HEK293 (cell line): ENCODE data around the gene UBALD2.

Source experiments
- ELK4 ChIP-seq: IDR thresholded peaks from 2 replicates; pipeline ENCODE4 v1.6.1; 2011; ENCODE audit warnings: mild to moderate bottlenecking, low read depth, low read length, borderline replicate concordance
- GFI1B ChIP-seq: fragments of 450-650 bp; formaldehyde crosslinking; IDR thresholded peaks from 2 replicates; pipeline ENCODE4 v1.5.1; 2016; ENCODE audit warnings: missing biosample characterization, missing genetic modification characterization
- GLI4 ChIP-seq: fragments of 450-650 bp; formaldehyde crosslinking; IDR thresholded peaks from 2 replicates; pipeline ENCODE4 v1.5.1; 2016; ENCODE audit warnings: missing biosample characterization, missing genetic modification characterization
- GLIS2 ChIP-seq: fragments of 450-650 bp; formaldehyde crosslinking; IDR thresholded peaks from 2 replicates; pipeline ENCODE4 v1.5.1; 2016; ENCODE audit warnings: missing biosample characterization, missing genetic modification characterization
- KLF1 ChIP-seq: fragments of 450-650 bp; formaldehyde crosslinking; IDR thresholded peaks from 2 replicates; pipeline ENCODE4 v1.5.1; 2016; ENCODE audit warnings: missing biosample characterization, missing genetic modification characterization
- KLF17 ChIP-seq: fragments of 450-650 bp; formaldehyde crosslinking; IDR thresholded peaks from 2 replicates; pipeline ENCODE4 v1.5.1; 2016; ENCODE audit warnings: missing biosample characterization, missing genetic modification characterization
- KLF8 ChIP-seq: fragments of 450-650 bp; formaldehyde crosslinking; IDR thresholded peaks from 2 replicates; pipeline ENCODE4 v1.5.1; 2016; ENCODE audit warnings: missing biosample characterization, missing genetic modification characterization
- KLF9 ChIP-seq: fragments of 450-650 bp; formaldehyde crosslinking; IDR thresholded peaks from 2 replicates; pipeline ENCODE4 v1.5.1; 2016; ENCODE audit warnings: missing biosample characterization, missing genetic modification characterization, low read depth
- MYNN ChIP-seq: fragments of 450-650 bp; formaldehyde crosslinking; IDR thresholded peaks from 2 replicates; pipeline ENCODE4 v1.5.1; 2016; ENCODE audit warnings: missing biosample characterization, missing genetic modification characterization, borderline replicate concordance
- REST ChIP-seq: fragments of 450-650 bp; formaldehyde crosslinking; IDR thresholded peaks from 2 replicates; pipeline ENCODE4 v1.5.1; 2016; ENCODE audit warnings: missing biosample characterization, missing genetic modification characterization
- SCRT2 ChIP-seq: fragments of 450-650 bp; formaldehyde crosslinking; IDR thresholded peaks from 2 replicates; pipeline ENCODE4 v1.5.1; 2016; ENCODE audit warnings: missing biosample characterization, missing genetic modification characterization
- TCF7L2 ChIP-seq: IDR thresholded peaks from 2 replicates; pipeline ENCODE4 v1.6.1; 2011; ENCODE audit warnings: low read depth, mild to moderate bottlenecking, inconsistent platforms, low read length, moderate library complexity, borderline replicate concordance
- YY2 ChIP-seq: fragments of 450-650 bp; formaldehyde crosslinking; IDR thresholded peaks from 2 replicates; pipeline ENCODE4 v1.5.1; 2016; ENCODE audit warnings: missing biosample characterization, missing genetic modification characterization
- ZBTB1 ChIP-seq: fragments of 450-650 bp; formaldehyde crosslinking; IDR thresholded peaks from 2 replicates; pipeline ENCODE4 v1.5.1; 2016; ENCODE audit warnings: missing biosample characterization, missing genetic modification characterization
- ZBTB48 ChIP-seq: fragments of 450-650 bp; formaldehyde crosslinking; IDR thresholded peaks from 2 replicates; pipeline ENCODE4 v1.5.1; 2016; ENCODE audit warnings: missing biosample characterization, missing genetic modification characterization
- ZIC2 ChIP-seq: fragments of 450-650 bp; formaldehyde crosslinking; IDR thresholded peaks from 2 replicates; pipeline ENCODE4 v1.5.1; 2016; ENCODE audit warnings: missing biosample characterization, missing genetic modification characterization
- ZNF10 ChIP-seq: fragments of 450-650 bp; formaldehyde crosslinking; IDR thresholded peaks from 2 replicates; pipeline ENCODE4 v1.5.1; 2017; ENCODE audit warnings: missing biosample characterization, missing genetic modification characterization
- ZNF2 ChIP-seq: fragments of 450-650 bp; formaldehyde crosslinking; IDR thresholded peaks from 2 replicates; pipeline ENCODE4 v1.5.1; 2016; ENCODE audit warnings: missing biosample characterization, missing genetic modification characterization
- ZNF221 ChIP-seq: fragments of 450-650 bp; formaldehyde crosslinking; IDR thresholded peaks from 2 replicates; pipeline ENCODE4 v1.5.1; 2017; ENCODE audit warnings: missing biosample characterization, missing genetic modification characterization, borderline replicate concordance
- ZNF223 ChIP-seq: fragments of 450-650 bp; formaldehyde crosslinking; IDR thresholded peaks from 2 replicates; pipeline ENCODE4 v1.5.1; 2016; ENCODE audit warnings: missing biosample characterization, missing genetic modification characterization
- ZNF248 ChIP-seq: fragments of 450-650 bp; formaldehyde crosslinking; IDR thresholded peaks from 2 replicates; pipeline ENCODE4 v1.5.1; 2017; ENCODE audit warnings: missing biosample characterization, missing genetic modification characterization
- ZNF274 ChIP-seq, 2 experiments: fragments of 200-500 bp in 1 of 2; fragments of 450-650 bp in 1 of 2; sonication (Bioruptor generic) in 1 of 2; formaldehyde crosslinking in 1 of 2; IDR thresholded peaks; 2 replicates each; pipeline versions ENCODE4 v1.5.1 to v1.6.1; 2014 to 2016; ENCODE audit warnings: borderline replicate concordance in 1 of 2, inconsistent platforms in 1 of 2, low read length in 1 of 2, missing biosample characterization in 1 of 2, missing genetic modification characterization in 1 of 2
- ZNF341 ChIP-seq: fragments of 450-650 bp; formaldehyde crosslinking; IDR thresholded peaks from 2 replicates; pipeline ENCODE4; 2016; ENCODE audit warnings: low read depth, missing biosample characterization, missing genetic modification characterization
- ZNF561 ChIP-seq: fragments of 450-650 bp; IDR thresholded peaks from 2 replicates; pipeline ENCODE4 v1.5.1; 2018; ENCODE audit warnings: missing biosample characterization, missing genetic modification characterization, borderline replicate concordance
- ZNF571 ChIP-seq: fragments of 450-650 bp; formaldehyde crosslinking; IDR thresholded peaks from 2 replicates; pipeline ENCODE4 v1.5.0; 2017; ENCODE audit warnings: missing biosample characterization, missing genetic modification characterization
- ZNF596 ChIP-seq: fragments of 450-650 bp; IDR thresholded peaks from 2 replicates; pipeline ENCODE4 v1.5.0; 2018; ENCODE audit warnings: missing biosample characterization, mild to moderate bottlenecking, missing genetic modification characterization, moderate library complexity
- ZNF629 ChIP-seq: fragments of 450-650 bp; formaldehyde crosslinking; IDR thresholded peaks from 2 replicates; pipeline ENCODE4 v1.5.1; 2017; ENCODE audit warnings: missing biosample characterization, missing genetic modification characterization
- ZNF701 ChIP-seq: fragments of 450-650 bp; formaldehyde crosslinking; IDR thresholded peaks from 2 replicates; pipeline ENCODE4 v1.5.1; 2016; ENCODE audit warnings: missing biosample characterization, missing genetic modification characterization
- ZNF791 ChIP-seq: fragments of 450-650 bp; formaldehyde crosslinking; IDR thresholded peaks from 2 replicates; pipeline ENCODE4 v1.5.1; 2016; ENCODE audit warnings: missing biosample characterization, missing genetic modification characterization
- ZSCAN16 ChIP-seq: fragments of 450-650 bp; formaldehyde crosslinking; IDR thresholded peaks from 2 replicates; pipeline ENCODE4 v1.5.1; 2016; ENCODE audit warnings: missing biosample characterization, missing genetic modification characterization
- ZSCAN23 ChIP-seq: fragments of 450-650 bp; formaldehyde crosslinking; IDR thresholded peaks from 2 replicates; pipeline ENCODE4 v1.5.1; 2016; ENCODE audit warnings: missing biosample characterization, missing genetic modification characterization
- TF ChIP-seq, protein P1 (sequence below): fragments of 450-650 bp; formaldehyde crosslinking; IDR thresholded peaks from 2 replicates; pipeline ENCODE4 v1.5.1; 2016; ENCODE audit warnings: missing biosample characterization, missing genetic modification characterization
- TF ChIP-seq, protein P2 (sequence below): fragments of 450-650 bp; formaldehyde crosslinking; IDR thresholded peaks from 2 replicates; pipeline ENCODE4 v1.5.1; 2016; ENCODE audit warnings: missing biosample characterization, missing genetic modification characterization

Gene UBALD2

DNA sequence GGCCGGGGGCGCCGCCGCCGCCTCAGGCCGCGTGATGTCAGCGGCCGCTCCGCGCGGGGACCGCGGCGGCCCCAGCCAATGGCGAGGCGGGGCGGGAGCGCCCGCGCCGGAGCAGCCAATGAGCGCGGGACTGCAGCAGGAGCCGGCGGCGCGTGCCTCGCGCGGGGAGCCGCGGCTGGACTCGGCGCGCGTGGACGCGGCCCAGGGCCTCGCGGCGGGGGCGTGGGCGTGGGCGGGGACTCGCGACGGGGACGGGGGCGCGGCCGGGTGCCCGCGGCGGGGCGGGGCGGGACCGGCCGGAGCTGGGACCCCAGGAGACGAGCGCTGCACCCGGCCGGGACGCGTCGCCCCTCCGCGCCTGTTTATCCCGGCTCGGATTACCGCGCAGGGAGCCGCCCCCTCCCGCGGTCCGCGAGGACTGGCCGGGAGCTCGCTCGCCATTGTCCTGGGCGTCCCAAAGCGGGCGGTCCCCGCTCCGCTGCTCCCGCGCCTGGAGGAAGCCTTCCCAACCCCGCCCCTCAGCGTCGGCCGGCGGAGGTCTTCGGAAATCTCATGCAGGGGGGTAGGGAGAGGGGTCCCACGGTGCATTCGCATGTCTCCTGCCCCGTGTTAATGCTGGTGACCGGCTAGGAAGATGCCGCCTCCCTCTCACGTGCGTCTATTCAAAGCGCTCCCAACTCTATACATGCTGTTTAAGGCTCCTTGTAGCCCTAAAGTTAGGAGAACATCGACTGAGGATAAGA is 24.5 kb upstream of the UBALD2 start, which contains the start of gene RNF157 (continued):
- no peak; the same call in 1 of the 2 replicates for TF ChIP-seq REST (tag by site-specific recombination)
- TF ChIP-seq ZNF248 (tag by site-specific recombination), result no peak
- TF ChIP-seq ZNF223, result no peak
- peak; percentile 86 for TF ChIP-seq KLF9 (tag by site-specific recombination)
- peak; percentile 58; the same call in 1 of the 2 replicates for TF ChIP-seq ZNF596 (tag by site-specific recombination)
- TF ChIP-seq GLIS2 (tag by site-specific recombination), result peak; percentile 84
- peak; percentile 56 for TF ChIP-seq ZIC2 (tag by site-specific recombination)
- no peak for TF ChIP-seq GFI1B (tag by site-specific recombination)
- no peak; the same call in 1 of the 2 replicates for TF ChIP-seq ZNF341
- no peak for TF ChIP-seq ZNF221 (tag by site-specific recombination)
- no peak for TF ChIP-seq ZNF791 (tag by site-specific recombination)
- no peak for TF ChIP-seq SCRT2
- TF ChIP-seq ZNF10, result peak; percentile 39; the same call in 1 of the 2 replicates
- TF ChIP-seq YY2 (tag by site-specific recombination), result no peak
- no peak for TF ChIP-seq ZNF571
- TF ChIP-seq ZBTB48 (tag by site-specific recombination), result no peak
- TF ChIP-seq ZNF274 (IDR thresholded peaks at IDR 0.05; ENCODE audit: low read length), result no peak
- no peak for TF ChIP-seq ZNF274 (tag by site-specific recombination; IDR thresholded peaks at IDR 0.05; ENCODE audit: borderline replicate concordance)
- no peak for TF ChIP-seq ZNF561
- no peak for TF ChIP-seq GLI4 (tag by site-specific recombination)
- TF ChIP-seq KLF1 (tag by site-specific recombination), result peak; percentile 65; the same call in 1 of the 2 replicates
- no peak for TF ChIP-seq ZNF701 (tag by site-specific recombination)
- TF ChIP-seq TCF7L2, result no peak
- TF ChIP-seq ZNF2 (tag by site-specific recombination), result peak; percentile 31; the same call in 1 of the 2 replicates
- peak; percentile 57; the same call in 1 of the 2 replicates for TF ChIP-seq KLF8 (tag by site-specific recombination)
- TF ChIP-seq MYNN, result no peak
- no peak for TF ChIP-seq ZSCAN16 (tag by site-specific recombination)
- TF ChIP-seq ZBTB1 (tag by site-specific recombination), result no peak
- TF ChIP-seq, protein P1, sequence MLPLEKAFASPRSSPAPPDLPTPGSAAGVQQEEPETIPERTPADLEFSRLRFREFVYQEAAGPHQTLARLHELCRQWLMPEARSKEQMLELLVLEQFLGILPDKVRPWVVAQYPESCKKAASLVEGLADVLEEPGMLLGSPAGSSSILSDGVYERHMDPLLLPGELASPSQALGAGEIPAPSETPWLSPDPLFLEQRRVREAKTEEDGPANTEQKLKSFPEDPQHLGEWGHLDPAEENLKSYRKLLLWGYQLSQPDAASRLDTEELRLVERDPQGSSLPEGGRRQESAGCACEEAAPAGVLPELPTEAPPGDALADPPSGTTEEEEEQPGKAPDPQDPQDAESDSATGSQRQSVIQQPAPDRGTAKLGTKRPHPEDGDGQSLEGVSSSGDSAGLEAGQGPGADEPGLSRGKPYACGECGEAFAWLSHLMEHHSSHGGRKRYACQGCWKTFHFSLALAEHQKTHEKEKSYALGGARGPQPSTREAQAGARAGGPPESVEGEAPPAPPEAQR (tag by site-specific recombination), result no peak
- 0 out of 2 replicates have a peak, but pooled peaks have one; percentile 54 for TF ChIP-seq ZSCAN23 (tag by site-specific recombination)
- TF ChIP-seq, protein P2, sequence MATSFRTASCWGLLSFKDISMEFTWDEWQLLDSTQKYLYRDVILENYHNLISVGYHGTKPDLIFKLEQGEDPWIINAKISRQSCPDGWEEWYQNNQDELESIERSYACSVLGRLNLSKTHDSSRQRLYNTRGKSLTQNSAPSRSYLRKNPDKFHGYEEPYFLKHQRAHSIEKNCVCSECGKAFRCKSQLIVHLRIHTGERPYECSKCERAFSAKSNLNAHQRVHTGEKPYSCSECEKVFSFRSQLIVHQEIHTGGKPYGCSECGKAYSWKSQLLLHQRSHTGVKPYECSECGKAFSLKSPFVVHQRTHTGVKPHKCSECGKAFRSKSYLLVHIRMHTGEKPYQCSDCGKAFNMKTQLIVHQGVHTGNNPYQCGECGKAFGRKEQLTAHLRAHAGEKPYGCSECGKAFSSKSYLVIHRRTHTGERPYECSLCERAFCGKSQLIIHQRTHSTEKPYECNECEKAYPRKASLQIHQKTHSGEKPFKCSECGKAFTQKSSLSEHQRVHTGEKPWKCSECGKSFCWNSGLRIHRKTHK, result no peak
- 0 out of 2 replicates have a peak, but pooled peaks have one; percentile 32 for TF ChIP-seq ZNF629 (tag by site-specific recombination)
- TF ChIP-seq KLF17, result no peak
- TF ChIP-seq ELK4, result no peak
